HCT116 (cell line): ENCODE data around the gene ACAP2. TPM values are rescaled to one million over a fixed set of nuclear protein-coding genes. Genes with fewer than 3 reads are reported as not detected.

Source experiments
- ATAC-seq: fragments of 200-7000 bp; cut with Tn5 transposase; 2 replicates; pipeline ENCODE4 v1.9.1; 2020; ENCODE audit warnings: mild to moderate bottlenecking, moderate library complexity
- BruUV-seq: library from RNA; stranded (reverse); fragments of 400-500 nt; replicated peaks from 2 replicates; lab custom pipeline; 2021; lab: Mats Ljungman, UMichigan
- CTCF ChIA-PET: fragments of 300-600 bp; sonication (Branson Sonifier 250); formaldehyde crosslinking; loops from one replicate; lab custom pipeline; 2021; ENCODE audit warnings: antibody characterized with exemption; lab: Charles Lee
- POLR2A ChIA-PET: fragments of 300-600, 350-600 bp; sonication (Branson Sonifier 250); formaldehyde crosslinking; loops from one replicate; lab custom pipeline; 2021; ENCODE audit warnings: antibody characterized with exemption; lab: Charles Lee
- RAD21 ChIA-PET, 2 experiments: fragments of 300-600 bp; sonication (Branson Sonifier 250); formaldehyde crosslinking; loops; one replicate each; lab custom pipeline; 2023; ENCODE audit warnings: low total read pairs in 2 of 2; ENCODE audit not compliant: uncharacterized antibody in 2 of 2, unreplicated experiment in 2 of 2, low non-redundant PET in 1 of 2; lab: Charles Lee
- DNase-seq: peaks from one replicate; pipeline ENCODE4 v3.0.0-alpha.2; 2010; ENCODE audit warnings: low read depth, low spot score
- H2AFZ ChIP-seq: fragments of 200-600 bp; shearing (Covaris generic), sonication (generic); 2 replicates; pipeline ENCODE4 v1.6.1; 2017; ENCODE audit warnings: low read depth, mixed run types, mixed read lengths, antibody characterized with exemption, low read length; ENCODE audit not compliant: poor library complexity, severe bottlenecking
- H3K27ac ChIP-seq: 2 replicates; pipeline ENCODE4 v1.5.1; 2012; ENCODE audit warnings: low read depth, low read length
- H3K27me3 ChIP-seq: fragments of 200-600 bp; sonication (generic); 2 replicates; pipeline ENCODE4 v1.6.1; 2016; ENCODE audit warnings: mixed run types, low read length, mixed read lengths; ENCODE audit not compliant: insufficient read depth
- H3K36me3 ChIP-seq, 2 experiments: fragments of 200-500 bp in 1 of 2; fragments of 200-600 bp in 1 of 2; sonication (Bioruptor generic) in 1 of 2; sonication (generic) in 1 of 2; 2 replicates each; pipeline versions ENCODE4 v1.5.1 to v1.6.1; 2014 to 2016; ENCODE audit warnings: low read length in 2 of 2, inconsistent platforms in 1 of 2, mixed read lengths in 1 of 2, mixed run types in 1 of 2; ENCODE audit not compliant: insufficient read depth in 2 of 2, control insufficient read depth in 1 of 2
- H3K4me1 ChIP-seq, 2 experiments: fragments of 200-600 bp in 1 of 2; sonication (generic) in 1 of 2; 2 replicates each; pipeline versions ENCODE4 v1.5.1 to v1.6.1; 2012 to 2017; ENCODE audit warnings: low read length in 2 of 2, inconsistent platforms in 1 of 2, mild to moderate bottlenecking in 1 of 2, mixed read lengths in 1 of 2, mixed run types in 1 of 2, moderate library complexity in 1 of 2; ENCODE audit not compliant: insufficient read depth in 2 of 2, control insufficient read depth in 1 of 2
- H3K4me2 ChIP-seq: fragments of 200-600 bp; sonication (generic); 2 replicates; pipeline ENCODE4 v1.6.1; 2017; ENCODE audit warnings: mixed run types, low read length, mixed read lengths
- H3K4me3 ChIP-seq, 2 experiments: fragments of 200-600 bp in 1 of 2; sonication (generic) in 1 of 2; replicated peaks in 1 of 2; 2 replicates each; pipeline ENCODE4 v1.5.1; 2011 to 2016; ENCODE audit warnings: low read length in 2 of 2, control low read depth in 1 of 2, low read depth in 1 of 2, mild to moderate bottlenecking in 1 of 2, mixed read lengths in 1 of 2, mixed run types in 1 of 2
- H3K79me2 ChIP-seq: fragments of 200-600 bp; sonication (generic); 2 replicates; pipeline ENCODE4 v1.6.1; 2017; ENCODE audit warnings: mild to moderate bottlenecking, mixed run types, low read length, moderate library complexity, mixed read lengths; ENCODE audit not compliant: insufficient read depth
- H3K9ac ChIP-seq: fragments of 200-600 bp; sonication (generic); 2 replicates; pipeline ENCODE4 v1.6.1; 2016; ENCODE audit warnings: low read length, mixed read lengths
- H3K9me2 ChIP-seq: fragments of 200-600 bp; sonication (generic), shearing (Covaris generic); 2 replicates; pipeline ENCODE4 v1.6.1; 2017; ENCODE audit warnings: mixed run types, mild to moderate bottlenecking, moderate library complexity; ENCODE audit not compliant: insufficient read depth
- H3K9me3 ChIP-seq, 2 experiments: fragments of 200-500 bp in 1 of 2; fragments of 200-600 bp in 1 of 2; sonication (Bioruptor generic) in 1 of 2; sonication (generic) in 1 of 2; 2 replicates each; pipeline ENCODE4 v1.6.1; 2014 to 2017; ENCODE audit warnings: low read length in 2 of 2, mixed read lengths in 2 of 2, inconsistent platforms in 1 of 2, low read depth in 1 of 2, mild to moderate bottlenecking in 1 of 2, mixed run types in 1 of 2, moderate library complexity in 1 of 2; ENCODE audit not compliant: control insufficient read depth in 1 of 2, insufficient read depth in 1 of 2
- H4K20me1 ChIP-seq: fragments of 200-600 bp; sonication (generic), shearing (Covaris generic); 2 replicates; pipeline ENCODE4 v1.6.1; 2017; ENCODE audit warnings: mixed run types, mild to moderate bottlenecking, moderate library complexity; ENCODE audit not compliant: insufficient read depth
- CBX3 ChIP-seq: IDR thresholded peaks from 2 replicates; pipeline ENCODE4 v1.6.1; 2012; ENCODE audit warnings: low read depth
- CEBPB ChIP-seq: IDR thresholded peaks from 2 replicates; pipeline ENCODE4 v1.6.1; 2012; ENCODE audit warnings: low read depth
- EZH2 ChIP-seq: fragments of 200-600 bp; sonication (generic); IDR thresholded peaks from 2 replicates; pipeline ENCODE4 v1.6.1; 2017; ENCODE audit warnings: antibody characterized with exemption, mixed run types
- JUND ChIP-seq: IDR thresholded peaks from 2 replicates; pipeline ENCODE4 v1.6.1; 2012
- RAD21 ChIP-seq: IDR thresholded peaks from 2 replicates; pipeline ENCODE4 v1.6.1; 2012; ENCODE audit warnings: low read depth, mild to moderate bottlenecking
- SIN3A ChIP-seq: IDR thresholded peaks from 2 replicates; pipeline ENCODE4 v1.6.1; 2012; ENCODE audit warnings: low read depth
- SP1 ChIP-seq: IDR thresholded peaks from 2 replicates; pipeline ENCODE4 v1.6.1; 2012; ENCODE audit warnings: low read depth
- TCF7L2 ChIP-seq: IDR thresholded peaks from 2 replicates; pipeline ENCODE4 v1.7.0; 2011; ENCODE audit warnings: borderline replicate concordance, inconsistent platforms; ENCODE audit not compliant: insufficient read depth, insufficient read length; ENCODE audit errors: extremely low read depth
- YY1 ChIP-seq: IDR thresholded peaks from 2 replicates; pipeline ENCODE4 v1.6.1; 2011; ENCODE audit warnings: low read length, low read depth, moderate library complexity, mild to moderate bottlenecking; ENCODE audit not compliant: insufficient replicate concordance; ENCODE audit errors: extremely low read depth
- ZNF274 ChIP-seq: fragments of 200-500 bp; sonication (Bioruptor generic); IDR thresholded peaks from 2 replicates; pipeline ENCODE4 v1.6.1; 2014; ENCODE audit warnings: mild to moderate bottlenecking, low read depth, low read length, inconsistent platforms
- intact Hi-C: fragments of 100-400 bp; cut with micrococcal nuclease; formaldehyde crosslinking; loops from 2 replicates; pipeline ENCODE4 v1.10.0; 2022
- total RNA-seq: library from RNA; stranded (reverse); gene quantifications from one replicate; pipeline ENCODE4 v1.2.1, GENCODE V29; 2021; ENCODE audit not compliant: unreplicated experiment
- TF ChIP-seq, protein P1 (sequence below), 3 experiments: fragments of 200-600 bp in 1 of 3; sonication (generic) in 1 of 3; IDR thresholded peaks in 2 of 3; conservative IDR thresholded peaks in 1 of 3; 2 replicates each; pipeline ENCODE4 v1.5.1; 2012 to 2017; ENCODE audit warnings: low read depth in 2 of 3, low read length in 2 of 3, antibody characterized with exemption in 1 of 3, borderline replicate concordance in 1 of 3, control low read depth in 1 of 3, mild to moderate bottlenecking in 1 of 3, mixed read lengths in 1 of 3, mixed run types in 1 of 3, moderate library complexity in 1 of 3; ENCODE audit not compliant: insufficient read depth in 1 of 3
- TF ChIP-seq, protein P2 (sequence below): IDR thresholded peaks from 2 replicates; pipeline ENCODE4 v1.6.1; 2011; ENCODE audit warnings: mild to moderate bottlenecking, low read length, moderate library complexity; ENCODE audit not compliant: insufficient replicate concordance; ENCODE audit errors: extremely low read depth

Gene ACAP2
- total RNA-seq, 1 experiment from 2014 or later = 43.0 TPM

DNA sequence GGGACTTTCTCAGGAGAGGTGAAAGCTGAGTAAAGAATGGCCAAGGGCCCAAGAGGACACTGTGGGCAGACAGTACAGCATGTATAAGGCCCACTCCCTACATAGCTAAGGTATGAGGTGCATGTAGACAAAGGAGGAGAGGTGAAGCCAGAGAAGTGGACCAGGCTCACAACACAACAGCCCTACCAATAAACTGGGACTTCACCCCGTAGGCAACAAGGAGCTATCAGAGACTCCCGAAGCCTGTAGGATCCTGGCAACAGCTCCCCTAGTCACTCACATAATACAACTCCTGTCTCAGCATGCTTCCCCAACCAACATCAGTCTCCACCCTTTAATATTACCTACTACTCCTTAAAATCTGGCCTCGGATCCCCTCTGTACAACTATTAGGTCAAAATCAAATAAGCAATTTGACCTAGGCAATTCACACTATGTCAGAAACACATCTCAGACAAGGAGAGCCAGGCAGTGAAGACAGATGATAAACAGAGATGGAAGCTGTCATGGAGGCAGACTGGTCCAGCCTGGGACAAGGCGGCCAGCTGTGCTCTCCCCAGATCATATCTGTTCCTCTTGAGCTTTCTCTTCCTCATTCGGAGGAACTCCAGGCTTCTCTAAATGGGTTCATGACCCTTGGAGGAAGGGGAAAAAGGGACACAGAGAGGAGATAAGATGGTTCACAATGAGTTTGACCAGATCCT is 173.3 kb downstream of the ACAP2 start:
- no peaks in the 10 kb centered on the region for H3K9me3 ChIP-seq
- peak overlapping the region; percentile 63 to 74 for H3K4me3 ChIP-seq
- TF ChIP-seq EZH2 = no peak
- 0 out of 2 replicates have a peak, but pooled peaks have one; percentile 38 for TF ChIP-seq SIN3A
- TF ChIP-seq CEBPB = no peak
- H4K20me1 ChIP-seq = no peaks in the 10 kb centered on the region
- ChIA-PET POLR2A (interaction anchor here (1.1 to 1.6 kb wide), 2 partner anchors 174 to 273 kb away, joined by 3 to 10 read pairs; partner anchors contain the start of genes ACAP2 and PPP1R2), RAD21 (interaction anchor here (1.1 to 1.9 kb wide), 2 partner anchors 587 kb away, joined by 6 read pairs; no protein-coding TSS in a partner anchor), CTCF (interaction anchor here (0.9 to 3.4 kb wide), 7 partner anchors 8 to 636 kb away, joined by 3 to 142 read pairs (median 18); partner anchors contain the start of gene LSG1)
- no peak for ATAC-seq
- intact Hi-C loops = loop anchor here (2.0 to 10.0 kb wide), 3 partner anchors 173 to 935 kb away; partner anchors contain the start of gene ACAP2
- peak overlapping the region; percentile 87 for H3K4me2 ChIP-seq
- H3K4me1 ChIP-seq = peaks cover 12 to 25% of the 10 kb centered on the region in 2 experiments
- peaks cover 36% of the 10 kb centered on the region for H3K79me2 ChIP-seq
- H3K36me3 ChIP-seq = 0 out of 4 replicates have a peak, but pooled peaks cover 0 to 5% of the 10 kb centered on the region in 2 experiments
- TSS peak; percentile 34 for BruUV-seq
- no peaks in the 10 kb centered on the region for H3K9me2 ChIP-seq
- no peak overlapping the region for H2AFZ ChIP-seq
- no peaks in the 10 kb centered on the region for H3K27me3 ChIP-seq
- DNase-seq = no peak
- no peak overlapping the region for H3K27ac ChIP-seq
- peak overlapping the region; percentile 76 for H3K9ac ChIP-seq

DNA sequence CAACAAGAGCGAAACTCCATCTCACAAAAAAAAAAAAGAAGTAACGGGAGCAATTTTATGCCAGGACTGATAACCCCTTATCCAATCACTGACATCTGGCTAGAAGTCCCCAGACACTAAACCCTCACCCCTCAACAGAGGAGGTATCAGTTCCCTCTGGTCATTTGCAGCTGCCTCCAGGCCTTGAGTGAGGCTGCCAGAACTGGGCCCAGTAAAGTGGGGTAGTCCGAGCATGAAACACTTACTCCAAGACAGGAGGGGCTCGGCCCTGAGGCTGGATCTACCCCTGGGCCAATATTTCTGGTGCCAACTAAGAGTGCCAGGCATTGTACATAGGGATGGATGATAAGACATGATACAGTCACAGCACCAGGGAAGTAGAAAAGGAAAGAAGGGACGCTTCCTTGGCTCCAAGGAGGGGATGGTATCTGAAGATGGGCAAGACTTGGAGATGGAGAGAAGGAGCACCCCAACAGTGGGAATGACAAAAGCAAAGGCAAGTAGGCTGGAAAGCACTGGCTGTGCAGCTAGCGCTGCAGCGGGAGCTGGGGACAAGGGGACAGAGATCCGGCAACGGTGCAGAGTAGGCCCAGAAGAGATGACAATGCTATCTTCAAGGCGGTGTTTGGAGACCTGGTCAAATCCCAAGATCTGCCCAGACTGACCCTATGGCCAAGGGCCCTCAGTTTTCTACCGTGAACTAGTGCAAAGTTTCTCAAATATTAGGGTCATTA is 174.1 kb downstream of the ACAP2 start:
- 0 out of 4 replicates have a peak, but pooled peaks cover 0 to 5% of the 10 kb centered on the region in 2 experiments for H3K36me3 ChIP-seq
- H3K27ac ChIP-seq = no peak overlapping the region
- peak overlapping the region; percentile 87; the same call in 1 of the 2 replicates for H3K4me2 ChIP-seq
- CTCF ChIA-PET = interaction anchor here (3.3 to 3.4 kb wide), 2 partner anchors 7 to 254 kb away, joined by 18 to 142 read pairs; no protein-coding TSS in a partner anchor
- POLR2A ChIA-PET = no interaction called here
- ATAC-seq (no peak), DNase-seq (no peak)
- H3K27me3 ChIP-seq = no peaks in the 10 kb centered on the region
- H3K79me2 ChIP-seq = peaks cover 37% of the 10 kb centered on the region
- H3K4me3 ChIP-seq = no peak overlapping the region
- no peak overlapping the region for H2AFZ ChIP-seq
- H3K9me2 ChIP-seq = no peaks in the 10 kb centered on the region
- H3K9ac ChIP-seq = no peak overlapping the region
- no peaks in the 10 kb centered on the region for H3K9me3 ChIP-seq
- no peaks in the 10 kb centered on the region for H4K20me1 ChIP-seq
- peaks cover 12 to 25% of the 10 kb centered on the region in 2 experiments for H3K4me1 ChIP-seq
- no TSS peak for BruUV-seq
- RAD21 ChIA-PET = interaction anchor here (0.7 to 1.9 kb wide), 2 partner anchors 123 to 586 kb away, joined by 3 to 6 read pairs; no protein-coding TSS in a partner anchor
- intact Hi-C loops = loop anchor here (10.0 kb wide), 1 partner anchor 934 kb away; no protein-coding TSS in a partner anchor
- TF ChIP-seq SP1 (no peak), CEBPB (no peak), JUND (no peak), TCF7L2 (no peak), YY1 (no peak), CBX3 (no peak), RAD21 (no peak), SIN3A (no peak), ZNF274 (no peak)
- TF ChIP-seq, protein P1, sequence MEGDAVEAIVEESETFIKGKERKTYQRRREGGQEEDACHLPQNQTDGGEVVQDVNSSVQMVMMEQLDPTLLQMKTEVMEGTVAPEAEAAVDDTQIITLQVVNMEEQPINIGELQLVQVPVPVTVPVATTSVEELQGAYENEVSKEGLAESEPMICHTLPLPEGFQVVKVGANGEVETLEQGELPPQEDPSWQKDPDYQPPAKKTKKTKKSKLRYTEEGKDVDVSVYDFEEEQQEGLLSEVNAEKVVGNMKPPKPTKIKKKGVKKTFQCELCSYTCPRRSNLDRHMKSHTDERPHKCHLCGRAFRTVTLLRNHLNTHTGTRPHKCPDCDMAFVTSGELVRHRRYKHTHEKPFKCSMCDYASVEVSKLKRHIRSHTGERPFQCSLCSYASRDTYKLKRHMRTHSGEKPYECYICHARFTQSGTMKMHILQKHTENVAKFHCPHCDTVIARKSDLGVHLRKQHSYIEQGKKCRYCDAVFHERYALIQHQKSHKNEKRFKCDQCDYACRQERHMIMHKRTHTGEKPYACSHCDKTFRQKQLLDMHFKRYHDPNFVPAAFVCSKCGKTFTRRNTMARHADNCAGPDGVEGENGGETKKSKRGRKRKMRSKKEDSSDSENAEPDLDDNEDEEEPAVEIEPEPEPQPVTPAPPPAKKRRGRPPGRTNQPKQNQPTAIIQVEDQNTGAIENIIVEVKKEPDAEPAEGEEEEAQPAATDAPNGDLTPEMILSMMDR (IDR thresholded peaks at IDR 0.05 in 2 of 3, conservative IDR thresholded peaks at IDR 0.05 in 1 of 3; ENCODE audit: borderline replicate concordance in 1 of 3, insufficient read depth in 1 of 3, low read depth in 2 of 3, low read length in 2 of 3) = no peak
- TF ChIP-seq, protein P2, sequence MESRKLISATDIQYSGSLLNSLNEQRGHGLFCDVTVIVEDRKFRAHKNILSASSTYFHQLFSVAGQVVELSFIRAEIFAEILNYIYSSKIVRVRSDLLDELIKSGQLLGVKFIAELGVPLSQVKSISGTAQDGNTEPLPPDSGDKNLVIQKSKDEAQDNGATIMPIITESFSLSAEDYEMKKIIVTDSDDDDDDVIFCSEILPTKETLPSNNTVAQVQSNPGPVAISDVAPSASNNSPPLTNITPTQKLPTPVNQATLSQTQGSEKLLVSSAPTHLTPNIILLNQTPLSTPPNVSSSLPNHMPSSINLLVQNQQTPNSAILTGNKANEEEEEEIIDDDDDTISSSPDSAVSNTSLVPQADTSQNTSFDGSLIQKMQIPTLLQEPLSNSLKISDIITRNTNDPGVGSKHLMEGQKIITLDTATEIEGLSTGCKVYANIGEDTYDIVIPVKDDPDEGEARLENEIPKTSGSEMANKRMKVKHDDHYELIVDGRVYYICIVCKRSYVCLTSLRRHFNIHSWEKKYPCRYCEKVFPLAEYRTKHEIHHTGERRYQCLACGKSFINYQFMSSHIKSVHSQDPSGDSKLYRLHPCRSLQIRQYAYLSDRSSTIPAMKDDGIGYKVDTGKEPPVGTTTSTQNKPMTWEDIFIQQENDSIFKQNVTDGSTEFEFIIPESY = no peak
